Ectodermal cell (in vitro differentiated cells): ENCODE measurements around the gene CLCA4.

Source experiments
- H3K27ac ChIP-seq: 2 replicates; pipeline ENCODE4 v1.7.0; 2013; ENCODE audit warnings: mild to moderate bottlenecking, low read depth, low read length; ENCODE audit not compliant: insufficient read depth, poor library complexity, severe bottlenecking
- H3K27me3 ChIP-seq: 2 replicates; pipeline ENCODE4 v1.7.0; 2013; ENCODE audit warnings: mild to moderate bottlenecking, low read length; ENCODE audit not compliant: insufficient read depth, control insufficient read depth, poor library complexity, severe bottlenecking
- H3K36me3 ChIP-seq: one replicate; pipeline ENCODE4 v1.7.0; 2013; ENCODE audit warnings: low read length; ENCODE audit not compliant: control insufficient read depth, insufficient read depth
- H3K4me1 ChIP-seq: one replicate; pipeline ENCODE4 v1.7.0; 2013; ENCODE audit warnings: low read length; ENCODE audit not compliant: control insufficient read depth, insufficient read depth
- H3K4me3 ChIP-seq: 2 replicates; pipeline ENCODE4 v1.7.0; 2013; ENCODE audit warnings: low read depth, low read length, control low read depth; ENCODE audit not compliant: insufficient read depth
- H3K9me3 ChIP-seq: 2 replicates; pipeline ENCODE4 v1.7.0; 2013; ENCODE audit warnings: mild to moderate bottlenecking, low read length, moderate library complexity; ENCODE audit not compliant: control insufficient read depth
- WGBS, 2 experiments: methylation state at CpG; one replicate each; pipeline ENCODE4 v1.1.7; 2013; ENCODE audit warnings: missing lambda C conversion rate in 2 of 2; 5-methylcytosine and 5-hydroxymethylcytosine counted together

Gene CLCA4

DNA sequence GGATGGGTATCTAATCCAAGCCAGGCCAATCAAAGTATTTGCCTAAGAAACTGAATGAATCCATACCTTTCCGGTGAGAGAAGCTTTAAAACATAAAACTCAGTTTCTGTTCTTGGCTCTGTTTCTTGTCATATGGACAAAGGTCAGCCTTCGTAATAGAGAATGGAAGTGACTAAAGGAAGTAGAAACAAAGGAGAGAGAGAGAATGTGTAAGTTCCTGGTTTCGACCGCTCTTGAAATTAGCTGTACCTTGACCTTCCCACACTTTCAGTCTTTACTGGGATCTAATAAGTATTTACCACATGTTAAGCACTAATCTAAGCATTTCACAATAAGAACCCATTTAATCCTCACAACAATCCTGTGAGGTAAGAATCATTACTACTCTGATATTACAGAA is 19.6 kb upstream of the CLCA4 start:
- H3K4me3 ChIP-seq = no peak overlapping the region
- H3K9me3 ChIP-seq = no peaks in the 10 kb centered on the region
- no peaks in the 10 kb centered on the region for H3K4me1 ChIP-seq
- no peaks in the 10 kb centered on the region for H3K36me3 ChIP-seq
- no peaks in the 10 kb centered on the region for H3K27me3 ChIP-seq
- 94 to 97% methylated on average over 4 of the region's 4 CpGs for whole genome bisulfite sequencing, 2 experiments
- no peak overlapping the region for H3K27ac ChIP-seq

DNA sequence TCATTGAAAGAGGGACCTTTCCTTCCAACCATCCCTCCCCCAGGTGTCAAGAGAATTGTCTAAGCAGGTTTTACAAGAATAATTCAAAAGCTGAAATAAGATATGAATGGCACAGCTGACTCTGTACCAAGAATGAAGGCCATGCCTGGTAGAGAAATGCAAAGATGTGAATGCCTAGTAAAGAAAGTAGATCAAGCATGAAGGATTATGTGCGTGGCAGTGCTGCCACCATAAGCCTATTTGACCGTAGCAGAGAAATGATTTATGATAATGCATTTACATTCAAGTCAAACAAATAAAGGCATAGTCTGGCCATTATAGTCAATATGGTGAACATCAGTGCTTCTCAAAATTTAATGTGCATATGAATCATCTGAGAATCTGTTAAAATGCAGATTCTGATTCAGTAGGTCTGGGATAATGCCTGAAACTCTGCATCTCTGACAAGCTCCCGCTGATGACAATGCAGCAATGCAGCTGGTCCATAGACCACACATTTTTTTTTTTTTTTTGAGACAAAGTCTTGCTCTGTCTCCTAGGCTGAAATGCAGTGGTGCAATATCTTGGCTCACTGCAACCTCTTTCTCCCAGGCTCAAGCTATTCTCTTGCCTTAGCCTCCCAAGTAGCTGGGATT is 16.6 kb upstream of the CLCA4 start:
- Histone ChIP-seq H3K36me3 (no peaks in the 10 kb centered on the region), H3K4me1 (no peaks in the 10 kb centered on the region), H3K9me3 (no peaks in the 10 kb centered on the region), H3K27ac (no peak overlapping the region), H3K27me3 (no peaks in the 10 kb centered on the region), H3K4me3 (no peak overlapping the region)
- WGBS, 2 experiments = 86 to 97% methylated on average over 2 to 3 of the region's 3 CpGs

DNA sequence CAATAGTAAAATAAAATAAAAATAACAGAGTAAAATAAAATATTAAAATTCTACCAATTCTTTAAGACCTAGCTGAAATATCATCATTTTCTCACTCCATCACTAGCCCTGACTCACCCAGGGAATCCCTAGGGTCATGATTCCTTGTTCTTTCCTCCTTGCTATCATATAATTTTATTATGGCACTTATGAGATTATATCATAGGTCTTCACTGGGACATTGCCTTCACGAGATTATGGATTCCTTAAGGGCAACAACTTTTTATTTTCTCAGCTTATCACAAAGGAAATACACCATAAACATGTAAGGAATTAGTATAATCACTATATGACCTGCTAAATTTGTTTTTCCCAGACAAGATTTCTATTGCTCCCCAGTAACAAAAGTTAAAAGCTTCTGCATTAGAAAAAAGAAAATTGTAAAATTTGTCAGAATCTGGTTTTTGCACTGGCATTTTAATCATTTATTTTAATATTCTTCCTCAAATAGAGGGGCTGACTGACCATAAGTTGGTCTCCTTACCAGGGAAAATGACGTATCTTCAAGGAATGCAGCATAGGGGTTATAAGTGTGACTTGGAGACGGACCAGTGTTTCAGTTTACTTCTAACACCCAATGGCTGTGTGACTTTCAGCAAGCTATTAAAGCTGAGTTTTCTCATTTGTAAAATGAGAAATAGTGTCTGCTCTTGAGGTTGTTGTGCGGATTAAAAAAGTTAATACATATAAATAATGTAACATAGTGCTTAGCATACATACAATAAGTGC is 8.8 kb upstream of the CLCA4 start:
- H3K27ac ChIP-seq = no peak overlapping the region
- no peaks in the 10 kb centered on the region for H3K9me3 ChIP-seq
- WGBS, 2 experiments = 94% methylated on average over 2 of the region's 4 CpGs
- H3K4me3 ChIP-seq = no peak overlapping the region
- H3K36me3 ChIP-seq = no peaks in the 10 kb centered on the region
- H3K27me3 ChIP-seq = no peaks in the 10 kb centered on the region
- no peaks in the 10 kb centered on the region for H3K4me1 ChIP-seq

DNA sequence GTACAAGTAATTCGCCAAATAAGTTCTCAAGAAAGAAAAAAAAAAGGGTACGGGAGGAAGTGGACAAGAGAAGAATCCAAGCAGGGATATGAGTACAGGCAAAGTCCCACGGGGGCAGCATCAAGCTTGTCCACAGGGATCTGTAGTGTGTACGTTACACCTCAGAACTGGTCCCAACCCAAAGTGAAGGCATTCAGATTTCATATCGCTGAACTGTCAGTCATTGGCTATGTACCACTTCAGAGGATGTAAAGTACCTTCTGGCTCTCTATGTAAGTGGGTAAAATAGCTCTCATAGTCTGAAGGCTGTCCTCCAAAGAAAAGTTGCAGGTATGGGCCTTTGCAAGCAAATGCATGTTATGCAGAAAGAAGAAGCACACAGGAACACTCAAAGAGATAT is 8.1 kb upstream of the CLCA4 start:
- H3K9me3 ChIP-seq = no peaks in the 10 kb centered on the region
- 89 to 94% methylated on average over 5 of the region's 5 CpGs for WGBS, 2 experiments
- no peak overlapping the region for H3K4me3 ChIP-seq
- H3K4me1 ChIP-seq = no peaks in the 10 kb centered on the region
- H3K36me3 ChIP-seq = no peaks in the 10 kb centered on the region
- H3K27ac ChIP-seq = no peak overlapping the region
- no peaks in the 10 kb centered on the region for H3K27me3 ChIP-seq

DNA sequence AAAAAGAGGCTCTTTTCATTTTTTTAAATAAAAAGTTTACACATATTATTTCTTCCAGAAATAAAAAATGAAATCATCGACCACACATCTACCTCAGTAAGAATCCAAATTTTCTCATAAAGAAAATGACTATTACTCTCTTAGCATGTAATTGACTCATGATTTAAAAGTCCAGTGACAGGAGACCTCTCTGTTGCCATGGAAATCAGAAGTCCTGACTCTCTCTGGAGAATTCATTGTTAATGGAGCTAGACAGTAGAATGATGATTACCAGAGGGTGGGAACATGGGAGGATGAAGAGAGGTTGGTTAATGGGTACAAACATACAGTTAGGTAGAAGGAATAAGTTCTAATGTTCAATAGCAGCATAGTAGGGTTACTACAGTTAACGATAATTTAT is 5.0 kb upstream of the CLCA4 start:
- Histone ChIP-seq H3K36me3 (no peaks in the 10 kb centered on the region), H3K27me3 (no peaks in the 10 kb centered on the region), H3K27ac (no peak overlapping the region), H3K4me3 (no peak overlapping the region), H3K9me3 (no peaks in the 10 kb centered on the region), H3K4me1 (no peaks in the 10 kb centered on the region)
- 97 to 98% methylated on average over 2 of the region's 2 CpGs for WGBS, 2 experiments

DNA sequence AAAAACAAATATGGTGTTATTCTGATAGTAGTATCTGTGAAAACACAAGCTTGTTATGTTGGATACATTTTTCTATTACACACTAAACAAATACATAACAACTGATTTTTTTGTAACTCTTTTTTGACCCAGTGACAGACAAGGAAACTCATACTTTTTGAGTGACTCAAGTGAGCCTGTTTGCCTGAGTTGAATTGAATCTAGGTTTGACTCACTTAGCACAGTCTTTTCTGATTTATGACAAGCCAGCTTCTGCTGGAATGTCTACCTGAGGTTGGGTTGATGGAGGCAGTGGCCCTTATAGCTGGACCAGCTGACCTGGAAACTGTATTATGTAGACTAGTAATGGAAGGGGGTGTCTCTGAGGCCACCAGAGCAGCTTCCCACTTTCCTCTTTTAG is 4.2 kb upstream of the CLCA4 start:
- Histone ChIP-seq H3K4me3 (no peak overlapping the region), H3K27ac (no peak overlapping the region), H3K27me3 (no peaks in the 10 kb centered on the region), H3K36me3 (no peaks in the 10 kb centered on the region), H3K4me1 (no peaks in the 10 kb centered on the region), H3K9me3 (no peaks in the 10 kb centered on the region)

DNA sequence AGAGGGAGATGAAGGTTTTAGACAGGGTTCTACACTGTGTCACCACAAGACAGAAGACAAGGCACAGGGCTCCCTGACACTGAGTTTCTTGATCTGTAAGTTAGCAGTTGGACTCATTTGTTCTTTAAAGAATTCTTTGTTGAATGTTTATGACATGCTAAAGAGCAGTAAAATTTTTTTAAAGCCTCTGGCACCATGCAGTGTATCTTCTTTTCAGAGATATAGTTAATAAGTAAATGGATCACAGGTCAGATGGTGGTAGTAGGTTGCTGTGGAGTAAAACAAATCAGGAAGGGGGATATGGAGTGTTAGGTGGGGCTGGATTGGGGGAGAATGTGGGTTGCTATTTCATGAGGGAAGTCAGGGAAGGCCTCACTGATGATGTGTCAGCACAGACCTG is 2.0 kb downstream of the CLCA4 start:
- no peaks in the 10 kb centered on the region for H3K4me1 ChIP-seq
- no peaks in the 10 kb centered on the region for H3K36me3 ChIP-seq
- H3K4me3 ChIP-seq = no peak overlapping the region

DNA sequence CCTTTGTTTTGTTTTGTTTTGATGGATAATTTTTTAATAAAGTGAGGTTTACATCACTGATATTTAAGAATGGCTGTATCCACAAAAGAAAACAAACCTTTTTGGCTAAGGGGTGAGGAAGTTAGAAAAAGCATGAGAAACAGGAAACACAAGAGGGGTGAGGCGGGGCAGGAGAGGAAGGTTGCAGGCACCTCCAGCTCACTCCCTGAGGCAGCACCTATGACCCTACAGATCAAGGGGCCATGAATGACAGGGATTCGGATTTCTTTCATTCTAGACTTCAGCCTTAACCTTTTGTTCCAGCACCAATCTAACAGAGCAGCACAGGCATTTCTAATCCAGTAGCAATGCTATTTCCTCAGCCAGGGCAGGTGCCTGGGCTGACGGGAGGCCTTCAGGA is 4.4 kb downstream of the CLCA4 start:
- H3K36me3 ChIP-seq = no peaks in the 10 kb centered on the region
- no peak overlapping the region for H3K27ac ChIP-seq
- 89 to 92% methylated on average over 3 of the region's 3 CpGs for WGBS, 2 experiments
- H3K4me1 ChIP-seq = no peaks in the 10 kb centered on the region
- no peaks in the 10 kb centered on the region for H3K9me3 ChIP-seq
- H3K4me3 ChIP-seq = no peak overlapping the region
- H3K27me3 ChIP-seq = no peaks in the 10 kb centered on the region

More for the DNA sequence above, 2.0 kb downstream of the CLCA4 start:
- H3K27me3 ChIP-seq = no peaks in the 10 kb centered on the region
- H3K9me3 ChIP-seq = no peaks in the 10 kb centered on the region
- no peak overlapping the region for H3K27ac ChIP-seq

DNA sequence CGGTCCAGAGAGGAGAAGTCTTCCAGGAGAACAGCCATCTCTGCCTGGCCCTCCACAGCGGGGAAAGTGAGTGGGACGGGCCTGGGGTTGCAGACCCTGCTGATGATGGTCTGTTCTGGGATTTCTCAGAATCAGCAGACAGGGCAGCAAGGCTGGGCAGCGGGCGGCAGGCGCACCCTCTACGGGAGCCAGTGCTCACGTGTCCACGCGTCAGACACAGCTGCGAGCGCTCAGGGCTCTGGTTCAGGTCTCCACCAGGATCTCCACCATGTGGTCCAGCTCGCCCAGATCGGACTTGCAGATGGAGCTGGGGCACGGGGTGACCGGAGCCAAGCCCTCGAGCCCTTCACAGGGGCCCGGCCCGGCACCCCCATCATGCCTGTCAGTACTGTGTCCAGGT is 5.5 kb downstream of the CLCA4 start:
- no peaks in the 10 kb centered on the region for H3K4me1 ChIP-seq
- H3K27me3 ChIP-seq = no peaks in the 10 kb centered on the region
- H3K4me3 ChIP-seq = no peak overlapping the region
- H3K36me3 ChIP-seq = no peaks in the 10 kb centered on the region
- WGBS, 2 experiments = 94 to 96% methylated on average over 19 of the region's 19 CpGs
- H3K9me3 ChIP-seq = no peaks in the 10 kb centered on the region
- H3K27ac ChIP-seq = no peak overlapping the region

DNA sequence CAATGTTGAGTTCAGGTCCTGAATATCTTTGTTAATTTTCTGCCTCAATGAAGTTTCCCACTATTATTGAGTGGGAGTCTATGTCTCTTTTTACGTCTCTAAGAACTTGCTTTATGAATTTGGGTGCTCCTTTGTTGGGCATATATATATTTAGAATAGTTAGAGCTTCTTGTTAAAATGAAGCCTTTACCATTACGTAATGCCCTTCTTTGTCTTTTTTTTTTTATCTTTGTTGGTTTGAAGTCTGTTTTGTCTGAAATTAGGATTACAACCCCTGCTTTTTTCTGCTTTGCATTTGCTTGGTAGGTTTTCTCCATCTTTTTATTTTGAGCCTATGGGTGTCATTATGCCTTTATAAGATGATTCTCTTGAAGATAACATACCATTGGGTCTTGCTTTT is 10.9 kb downstream of the CLCA4 start:
- Histone ChIP-seq H3K4me3 (no peak overlapping the region), H3K4me1 (no peaks in the 10 kb centered on the region), H3K9me3 (no peaks in the 10 kb centered on the region), H3K36me3 (no peaks in the 10 kb centered on the region), H3K27me3 (no peaks in the 10 kb centered on the region), H3K27ac (no peak overlapping the region)
- WGBS, 2 experiments = 90 to 96% methylated on average over 2 of the region's 2 CpGs
